Mucosa of rectum (tissue), 2 donors: Measurements from ENCODE around the gene TMCC1.

Experiments
- H3K27ac ChIP-seq, 2 donors: one replicate each; pipeline ENCODE4 v1.7.0; 2013; ENCODE audit warnings: inconsistent platforms in 2 of 2, low read depth in 2 of 2, low read length in 2 of 2
- H3K27me3 ChIP-seq, 2 donors: one replicate each; pipeline ENCODE4 v1.7.0; 2013; ENCODE audit warnings: low read length in 2 of 2; ENCODE audit not compliant: control insufficient read depth in 2 of 2, insufficient read depth in 2 of 2
- H3K36me3 ChIP-seq, 2 donors: one replicate each; pipeline ENCODE4 v1.7.0; 2013; ENCODE audit warnings: low read length in 2 of 2; ENCODE audit not compliant: control insufficient read depth in 2 of 2, insufficient read depth in 2 of 2
- H3K4me1 ChIP-seq, 2 donors: one replicate each; pipeline ENCODE4 v1.7.0; 2013; ENCODE audit warnings: low read length in 2 of 2, mild to moderate bottlenecking in 1 of 2; ENCODE audit not compliant: control insufficient read depth in 2 of 2, insufficient read depth in 2 of 2
- H3K4me3 ChIP-seq, 2 donors: one replicate each; pipeline ENCODE4 v1.7.0; 2013; ENCODE audit warnings: low read length in 2 of 2
- H3K9ac ChIP-seq, 2 donors: one replicate each; pipeline ENCODE4 v1.7.0; 2013; ENCODE audit warnings: low read length in 2 of 2, low read depth in 1 of 2, mild to moderate bottlenecking in 1 of 2
- H3K9me3 ChIP-seq, 2 donors: one replicate each; pipeline ENCODE4 v1.7.0; 2013; ENCODE audit warnings: low read length in 2 of 2; ENCODE audit not compliant: control insufficient read depth in 2 of 2
- donor health status: healthy.
- donor health status: Normal muscosa, but diverticular disease.

The TMCC1 gene

DNA sequence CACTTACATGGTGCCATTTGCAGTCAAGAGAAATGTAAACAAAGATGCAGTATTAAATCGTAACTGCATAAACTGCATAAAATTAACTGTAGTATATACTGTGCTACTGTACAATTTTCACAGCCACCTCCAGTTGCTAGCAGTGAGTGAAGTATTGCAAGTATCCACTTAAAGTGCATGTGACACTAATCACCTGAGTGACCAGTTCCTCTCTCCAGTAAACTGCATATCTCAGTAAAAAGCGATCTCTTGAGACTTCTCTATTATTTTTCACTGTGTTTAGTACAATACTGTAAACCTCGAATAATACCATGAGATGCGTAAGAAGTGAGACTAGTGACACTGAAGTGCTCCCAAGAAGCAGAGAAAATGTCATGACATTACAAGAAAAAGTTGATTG lies 175.3 kb downstream of the TMCC1 start:
- Histone ChIP-seq H3K27ac (no peak overlapping the region), H3K4me1 (no peaks in the 10 kb centered on the region), H3K27me3 (no peaks in the 10 kb centered on the region)

DNA sequence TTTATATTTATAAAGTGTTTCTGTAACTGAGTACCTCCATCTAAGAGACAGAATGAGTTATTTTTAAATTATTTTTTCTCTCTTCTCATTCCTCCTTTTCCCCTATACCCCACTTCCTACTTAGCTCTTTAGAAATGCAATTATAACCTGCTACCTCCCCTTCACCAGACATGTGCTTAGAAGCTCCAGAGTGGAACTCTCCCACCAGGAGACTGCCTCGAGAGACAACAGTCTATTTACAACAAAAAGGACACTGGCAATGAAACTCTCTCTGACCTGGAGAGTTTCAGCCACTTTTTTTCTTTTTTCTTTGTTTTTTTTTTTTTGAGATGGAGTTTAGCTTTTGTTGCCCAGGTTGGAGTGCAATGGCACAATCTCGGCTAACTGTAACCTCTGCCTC lies 177.7 kb downstream of the TMCC1 start:
- Histone ChIP-seq H3K36me3 (no peaks in the 10 kb centered on the region), H3K4me3 (no peak overlapping the region), H3K9ac (no peak overlapping the region), H3K4me1 (no peaks in the 10 kb centered on the region), H3K9me3 (no peaks in the 10 kb centered on the region), H3K27ac (no peak overlapping the region), H3K27me3 (no peaks in the 10 kb centered on the region)

More for the DNA sequence above, 175.3 kb downstream of the TMCC1 start:
- no peaks in the 10 kb centered on the region for H3K9me3 ChIP-seq
- H3K9ac ChIP-seq, result no peak overlapping the region
- H3K36me3 ChIP-seq, result no peaks in the 10 kb centered on the region
- H3K4me3 ChIP-seq, result no peak overlapping the region

DNA sequence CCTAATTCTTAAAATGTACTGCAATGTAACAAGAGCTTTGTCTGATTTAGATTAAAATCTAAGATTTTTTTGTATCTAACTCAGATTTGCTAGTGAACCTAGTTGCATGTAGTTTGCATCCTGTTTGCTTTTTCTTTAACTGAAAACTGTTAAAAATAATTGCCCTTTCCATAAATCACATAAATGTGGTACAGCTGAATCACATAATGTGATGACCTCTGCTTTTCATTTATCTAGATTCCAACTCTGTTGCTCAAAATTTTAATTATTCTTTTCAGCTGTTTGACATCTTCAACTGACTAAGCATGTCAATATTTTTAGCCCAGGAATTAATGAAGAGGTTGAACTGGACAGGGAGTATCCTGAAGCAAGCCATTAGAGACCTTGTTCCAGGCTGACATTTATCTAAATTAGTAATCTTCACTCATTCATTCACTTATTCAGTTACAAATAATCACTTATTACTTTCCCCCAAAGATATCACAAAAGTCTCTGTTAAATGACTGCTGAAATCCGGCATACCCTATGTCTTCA lies 185.1 kb downstream of the TMCC1 start:
- no peaks in the 10 kb centered on the region for H3K36me3 ChIP-seq
- H3K27me3 ChIP-seq, result no peaks in the 10 kb centered on the region
- H3K4me3 ChIP-seq, result no peak overlapping the region
- no peak overlapping the region for H3K9ac ChIP-seq
- H3K9me3 ChIP-seq, result no peaks in the 10 kb centered on the region
- no peak overlapping the region for H3K27ac ChIP-seq
- H3K4me1 ChIP-seq, result no peaks in the 10 kb centered on the region

DNA sequence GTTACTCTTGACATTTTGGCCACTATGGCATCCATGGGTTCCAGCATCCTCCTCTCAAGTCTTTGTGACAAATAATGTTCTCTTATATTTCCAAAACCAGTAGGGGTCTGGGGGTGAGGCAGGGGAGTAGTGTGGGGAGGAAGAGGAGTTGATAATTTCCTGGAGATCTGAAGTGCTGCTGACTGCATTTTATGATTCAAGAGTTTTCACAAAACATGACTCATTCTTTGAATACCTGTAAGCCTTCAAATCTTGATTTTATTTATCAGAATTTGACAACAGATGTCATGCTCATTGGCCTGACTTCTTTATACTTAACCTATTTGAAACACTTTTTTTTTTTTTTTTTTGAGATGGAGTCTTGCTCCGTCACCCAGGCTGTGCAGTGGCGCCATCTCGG lies 188.2 kb downstream of the TMCC1 start:
- Histone ChIP-seq H3K27ac (no peak overlapping the region), H3K36me3 (no peaks in the 10 kb centered on the region), H3K4me1 (no peaks in the 10 kb centered on the region), H3K27me3 (no peaks in the 10 kb centered on the region), H3K4me3 (no peak overlapping the region), H3K9ac (no peak overlapping the region), H3K9me3 (no peaks in the 10 kb centered on the region)

DNA sequence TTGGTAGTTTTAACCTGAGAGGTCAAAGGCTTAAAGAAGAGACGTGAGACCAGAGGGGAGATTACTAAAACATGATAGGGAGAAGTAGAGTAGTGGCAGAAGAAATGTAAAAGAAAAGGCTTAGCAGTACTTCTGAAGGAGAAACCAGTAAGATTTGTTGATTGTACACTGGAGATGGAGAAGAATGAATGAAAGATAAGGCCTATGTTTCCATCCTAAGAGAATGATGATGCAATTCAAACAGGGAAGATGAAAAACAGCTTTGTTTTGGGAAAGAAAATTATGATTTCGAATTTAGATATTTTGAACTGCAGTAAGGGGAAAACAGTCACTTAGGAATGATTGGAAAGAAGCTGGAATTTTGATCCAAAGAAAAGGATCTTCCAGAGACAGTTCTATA lies 189.6 kb downstream of the TMCC1 start:
- no peak overlapping the region for H3K27ac ChIP-seq
- no peaks in the 10 kb centered on the region for H3K4me1 ChIP-seq
- no peaks in the 10 kb centered on the region for H3K27me3 ChIP-seq

DNA sequence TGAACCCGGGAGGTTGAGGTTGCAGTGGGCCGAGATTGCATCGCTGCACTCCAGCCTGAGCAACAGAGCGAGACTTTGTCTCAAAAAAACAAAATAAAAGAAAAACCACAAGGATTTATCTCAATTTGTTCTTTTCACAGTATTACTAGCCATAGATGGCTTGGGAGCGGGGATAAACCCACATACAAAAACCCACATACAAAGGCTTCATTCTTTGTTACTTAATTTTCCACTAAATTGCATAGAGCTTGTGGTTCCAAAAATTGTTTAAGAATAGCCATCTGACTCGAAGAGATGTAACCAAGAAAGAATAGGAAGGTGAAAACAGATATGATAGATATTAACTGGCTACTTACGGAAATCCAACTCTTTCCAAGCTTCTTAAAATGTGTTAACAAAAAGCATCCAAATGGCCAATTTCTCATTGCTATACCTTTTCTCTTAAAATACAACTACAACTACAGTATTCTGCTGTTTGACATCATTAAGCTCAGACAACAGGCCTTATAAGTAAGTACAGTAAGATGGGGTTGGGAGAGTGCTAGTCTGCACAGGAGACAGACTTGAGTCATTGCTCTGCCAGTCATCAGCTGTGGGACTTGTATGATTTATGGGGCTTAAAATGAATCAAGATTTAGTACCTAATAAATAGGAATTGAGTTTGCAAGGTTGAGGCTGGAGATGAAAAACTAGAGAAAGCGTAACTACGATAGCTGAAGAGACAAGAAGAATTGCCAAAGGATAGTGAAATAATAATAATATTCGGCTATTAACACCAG lies 190.4 kb downstream of the TMCC1 start:
- no peaks in the 10 kb centered on the region for H3K36me3 ChIP-seq
- no peaks in the 10 kb centered on the region for H3K4me1 ChIP-seq
- no peaks in the 10 kb centered on the region for H3K27me3 ChIP-seq
- no peak overlapping the region for H3K9ac ChIP-seq
- H3K27ac ChIP-seq, result no peak overlapping the region
- no peaks in the 10 kb centered on the region for H3K9me3 ChIP-seq
- no peak overlapping the region for H3K4me3 ChIP-seq

More for the DNA sequence above, 189.6 kb downstream of the TMCC1 start:
- no peaks in the 10 kb centered on the region for H3K36me3 ChIP-seq
- no peak overlapping the region for H3K4me3 ChIP-seq
- H3K9ac ChIP-seq, result no peak overlapping the region
- H3K9me3 ChIP-seq, result no peaks in the 10 kb centered on the region

DNA sequence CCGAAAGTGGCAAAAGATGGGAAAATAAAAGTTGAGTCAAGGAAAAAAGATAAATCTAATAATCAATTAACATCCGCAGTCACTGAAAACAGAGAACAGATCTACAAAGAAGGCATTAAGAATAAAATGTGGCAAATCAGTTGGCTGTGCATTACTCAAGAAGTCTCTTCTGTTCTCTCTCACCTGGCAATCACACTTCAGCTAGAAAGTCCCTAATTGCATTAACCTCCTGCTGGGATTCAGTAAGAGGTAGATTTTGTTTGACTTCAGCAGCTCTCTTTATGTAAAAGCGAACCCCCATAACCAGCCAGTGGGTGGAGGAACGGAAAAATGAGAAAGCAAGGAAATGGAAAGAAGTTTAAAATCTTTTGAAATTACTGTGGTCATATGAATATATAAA lies 192.3 kb downstream of the TMCC1 start:
- Histone ChIP-seq H3K9ac (no peak overlapping the region), H3K4me1 (no peaks in the 10 kb centered on the region), H3K9me3 (no peaks in the 10 kb centered on the region), H3K4me3 (no peak overlapping the region), H3K36me3 (no peaks in the 10 kb centered on the region), H3K27ac (no peak overlapping the region), H3K27me3 (no peaks in the 10 kb centered on the region)

DNA sequence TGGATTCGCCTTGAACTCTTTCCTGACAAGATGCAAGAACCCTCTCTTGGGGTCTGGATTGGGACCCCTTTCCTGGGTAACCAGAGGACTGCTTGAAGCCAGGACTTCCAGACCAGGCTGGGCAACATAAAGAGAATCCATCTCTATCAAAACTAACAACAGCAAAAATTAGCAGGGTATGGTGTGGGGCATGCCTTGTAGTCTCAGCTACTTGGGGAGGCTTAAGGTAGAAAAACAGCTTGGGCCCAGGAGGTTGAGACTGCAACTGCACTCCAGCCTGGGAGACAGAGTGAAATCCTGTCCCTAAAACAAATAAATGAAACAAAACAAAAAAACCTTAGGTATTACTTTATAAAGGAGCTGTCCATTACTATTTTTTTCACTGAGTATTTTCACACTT lies 193.9 kb downstream of the TMCC1 start:
- Histone ChIP-seq H3K9ac (no peak overlapping the region), H3K27ac (no peak overlapping the region), H3K27me3 (no peaks in the 10 kb centered on the region), H3K4me3 (no peak overlapping the region), H3K4me1 (no peaks in the 10 kb centered on the region), H3K36me3 (no peaks in the 10 kb centered on the region), H3K9me3 (no peaks in the 10 kb centered on the region)

DNA sequence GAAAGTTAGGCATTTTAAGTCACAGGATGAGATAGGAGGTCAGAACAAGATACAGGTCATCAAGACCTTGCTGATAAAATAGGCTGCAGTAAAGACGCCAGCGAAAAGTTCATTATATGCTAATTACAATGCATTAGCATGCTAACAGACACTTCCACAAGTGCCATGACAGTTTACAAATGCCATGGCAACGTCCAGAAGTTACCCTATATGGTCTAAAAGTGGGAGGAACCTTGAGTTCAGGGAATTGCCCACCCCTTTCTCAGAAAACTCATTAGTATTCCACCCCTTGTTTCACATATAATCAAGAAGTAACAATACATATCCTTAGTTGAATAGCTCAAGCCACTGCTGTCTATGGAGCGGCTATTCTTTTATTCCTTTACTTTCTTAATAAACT lies 194.3 kb downstream of the TMCC1 start:
- H3K9me3 ChIP-seq, result no peaks in the 10 kb centered on the region
- H3K27ac ChIP-seq, result no peak overlapping the region
- no peak overlapping the region for H3K9ac ChIP-seq
- no peaks in the 10 kb centered on the region for H3K4me1 ChIP-seq
- H3K4me3 ChIP-seq, result no peak overlapping the region
- H3K36me3 ChIP-seq, result no peaks in the 10 kb centered on the region
- H3K27me3 ChIP-seq, result no peaks in the 10 kb centered on the region

DNA sequence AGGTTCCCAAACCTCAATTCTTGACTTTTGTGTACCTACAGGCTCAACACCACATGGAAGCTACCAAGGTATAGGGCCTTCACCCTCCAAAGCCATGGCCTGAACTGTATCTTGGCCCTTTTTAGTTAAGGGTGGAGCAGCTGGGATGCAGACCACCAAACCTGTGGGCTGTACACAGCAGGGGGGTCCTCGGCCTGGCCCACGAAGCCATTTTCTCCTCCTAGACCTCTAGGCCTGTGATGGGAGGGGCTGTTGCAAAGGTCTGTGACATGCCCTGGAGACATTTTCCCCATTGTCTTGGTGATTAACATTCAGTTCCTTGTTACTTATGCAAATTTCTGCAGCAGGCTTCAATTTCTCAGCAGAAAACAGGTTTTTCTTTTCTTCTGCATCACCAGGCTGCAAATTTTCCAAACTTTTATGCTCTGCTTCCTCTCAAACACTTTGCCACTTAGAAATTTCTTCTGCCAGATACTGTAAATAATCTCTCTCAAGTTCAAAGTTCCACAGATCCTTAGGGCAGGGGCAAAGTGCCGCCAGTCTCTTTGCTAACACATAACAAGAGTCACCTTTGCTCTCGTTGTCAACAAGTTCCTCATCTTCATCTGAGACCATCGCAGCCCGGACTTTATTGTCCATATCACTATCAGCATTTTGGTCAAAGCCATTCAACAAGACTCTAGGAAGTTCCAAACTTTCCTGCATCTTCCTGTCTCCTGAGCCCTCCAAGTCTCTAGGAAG lies 196.1 kb downstream of the TMCC1 start:
- H3K4me3 ChIP-seq, result no peak overlapping the region
- H3K9me3 ChIP-seq, result no peaks in the 10 kb centered on the region
- H3K9ac ChIP-seq, result no peak overlapping the region
- no peaks in the 10 kb centered on the region for H3K27me3 ChIP-seq
- no peaks in the 10 kb centered on the region for H3K36me3 ChIP-seq
- no peak overlapping the region for H3K27ac ChIP-seq
- H3K4me1 ChIP-seq, result no peaks in the 10 kb centered on the region
